HG03565 (cell line): ENCODE results near the gene KDM8.
"Not testable (repeated sequence)": the region's sequence is repeated elsewhere in the genome, so short reads cannot be mapped to it uniquely, and the experiment has no call there.

Experiments used
- ATAC-seq: cut with Tn5 transposase; IDR thresholded peaks from one replicate; pipeline ENCODE4 v1.9.1; 2021; ENCODE audit warnings: mild to moderate bottlenecking, moderate library complexity; ENCODE audit not compliant: unreplicated experiment

KDM8 gene

DNA sequence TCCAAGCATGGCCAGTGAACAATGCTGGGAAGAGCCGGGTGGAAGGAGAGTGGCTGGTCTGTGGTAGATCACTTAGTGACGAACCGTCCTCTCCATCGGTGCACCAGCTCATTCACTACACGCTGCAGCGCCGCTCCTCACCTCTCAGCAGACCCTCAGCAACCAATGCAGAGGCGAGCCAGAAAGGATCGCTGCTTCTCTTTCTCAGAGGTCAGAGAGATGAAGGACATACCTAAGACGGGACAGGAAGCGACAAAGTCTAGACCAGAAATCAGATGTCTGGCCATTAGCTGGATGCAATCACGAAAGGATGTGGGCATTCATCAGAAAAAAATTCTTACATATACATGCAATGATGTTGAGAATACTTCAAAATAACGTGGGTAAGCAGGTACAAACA is 38.3 kb downstream of the KDM8 start:
- no peak for ATAC-seq

DNA sequence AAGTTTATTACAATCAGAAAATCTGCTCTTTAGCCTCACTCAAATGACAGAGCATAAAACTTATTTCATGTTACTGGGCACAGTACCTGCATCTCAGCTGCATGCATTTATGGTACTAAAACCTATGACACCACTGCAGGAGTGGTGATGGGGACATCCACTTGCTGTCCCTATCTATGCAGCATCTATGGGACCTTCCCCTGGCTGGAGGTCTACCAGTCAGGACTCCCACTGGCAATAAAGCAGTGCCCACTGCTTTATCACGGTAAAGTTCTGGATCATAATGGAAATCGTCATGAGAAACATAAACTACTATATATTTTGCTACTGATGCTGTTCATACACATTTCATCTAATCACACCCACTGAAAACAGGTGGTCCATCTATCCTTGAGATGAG is 39.1 kb downstream of the KDM8 start:
- ATAC-seq, result no peak

- no peak for ATAC-seq
Observed at GRCh38 chr16:27242868-27243590, 39.7 kb downstream of the KDM8 start.

DNA sequence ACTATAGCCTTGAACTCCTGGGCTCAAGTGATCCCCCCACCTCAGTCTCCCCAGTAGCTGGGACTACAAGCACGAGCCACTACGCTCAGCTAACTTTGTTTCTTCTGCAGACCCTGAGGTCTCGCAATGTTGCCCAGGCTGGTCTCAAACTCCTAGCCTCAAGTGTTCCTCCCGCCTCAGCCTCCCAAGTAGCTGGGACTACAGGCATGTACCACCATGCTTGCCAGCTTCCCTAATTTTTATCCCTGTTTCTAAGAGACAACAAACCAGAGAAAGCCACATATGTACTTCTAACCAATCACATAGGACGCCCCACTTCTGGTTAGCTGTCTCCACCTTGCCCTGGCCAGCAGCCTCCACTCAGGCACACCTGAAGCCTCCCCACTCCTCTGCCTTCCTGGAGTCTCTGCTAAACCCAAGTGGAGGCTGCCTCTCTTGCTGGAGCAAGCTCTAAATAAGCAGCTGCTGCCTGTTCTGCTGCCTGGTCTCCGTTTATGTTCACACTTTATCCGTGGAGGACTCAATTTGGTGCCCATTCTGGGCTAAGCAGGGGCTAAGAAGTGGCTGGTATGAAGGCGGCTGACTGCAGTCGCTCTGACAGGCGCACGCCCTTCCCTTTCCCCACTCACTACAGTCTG is 40.5 kb downstream of the KDM8 start:
- no peak for ATAC-seq

DNA sequence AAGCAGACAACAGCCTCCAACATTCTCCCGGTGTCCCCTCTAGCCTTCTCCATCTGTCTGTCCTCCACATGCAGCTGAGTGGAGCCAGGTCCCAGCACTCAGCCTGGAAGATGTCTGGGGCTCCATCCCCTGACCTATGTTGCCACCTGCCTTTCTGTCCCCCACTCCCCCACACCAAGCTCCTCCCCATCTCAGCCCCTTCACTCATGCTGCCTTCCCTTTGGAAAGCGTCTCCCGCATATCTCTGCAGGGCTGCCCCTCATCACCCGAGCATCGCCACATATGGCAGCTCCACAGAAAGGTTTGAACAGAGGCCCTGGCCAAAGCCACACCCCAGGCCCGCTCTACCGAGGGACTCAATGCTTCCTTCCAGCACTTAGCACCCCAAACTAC is 41.0 kb downstream of the KDM8 start:
- no peak for ATAC-seq

GRCh38 chr16:27245276-27246172 is 42.2 kb downstream of the KDM8 start:
- ATAC-seq, result no peak

DNA sequence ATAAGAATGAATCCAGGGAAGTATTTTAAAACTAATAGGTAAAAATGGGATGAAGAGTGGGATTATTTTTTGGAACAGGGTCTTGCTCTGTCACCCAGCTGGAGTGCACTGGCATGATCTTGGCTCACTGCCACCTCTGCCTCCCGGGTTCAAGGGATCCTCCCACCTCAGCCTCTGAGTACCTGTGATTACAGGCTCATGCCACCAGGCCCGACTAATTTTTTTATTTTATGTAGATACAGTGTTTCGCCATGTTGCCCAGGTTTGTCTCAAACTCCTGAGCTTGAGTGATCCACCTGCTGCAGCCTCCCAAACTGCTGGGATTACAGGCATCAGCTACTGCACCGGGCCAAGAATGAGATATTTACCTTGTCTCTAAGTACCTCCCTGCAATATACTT is 43.1 kb downstream of the KDM8 start:
- ATAC-seq, result no peak

DNA sequence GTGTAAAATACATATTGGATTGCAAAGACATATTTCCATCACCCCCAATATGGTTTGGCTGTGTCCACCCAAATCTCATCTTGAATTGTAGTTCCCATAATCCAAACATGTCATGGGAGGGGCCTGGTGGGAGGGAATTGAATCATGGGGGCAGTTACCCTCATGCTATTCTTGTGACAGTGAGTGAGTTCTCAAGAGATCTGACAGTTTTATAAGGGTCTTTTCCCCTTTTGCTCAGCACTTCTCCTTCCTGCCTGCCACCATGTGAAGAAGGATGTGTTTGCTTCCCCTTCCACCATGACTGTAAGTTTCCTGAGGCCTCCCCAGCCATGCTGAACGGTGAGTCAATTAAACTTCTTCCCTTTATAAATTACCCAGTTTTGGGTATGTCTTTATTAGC is 43.8 kb downstream of the KDM8 start:
- ATAC-seq, result not testable (repeated sequence)

- ATAC-seq, result no peak
Observed at GRCh38 chr16:27248036-27248435, 44.7 kb downstream of the KDM8 start.

DNA sequence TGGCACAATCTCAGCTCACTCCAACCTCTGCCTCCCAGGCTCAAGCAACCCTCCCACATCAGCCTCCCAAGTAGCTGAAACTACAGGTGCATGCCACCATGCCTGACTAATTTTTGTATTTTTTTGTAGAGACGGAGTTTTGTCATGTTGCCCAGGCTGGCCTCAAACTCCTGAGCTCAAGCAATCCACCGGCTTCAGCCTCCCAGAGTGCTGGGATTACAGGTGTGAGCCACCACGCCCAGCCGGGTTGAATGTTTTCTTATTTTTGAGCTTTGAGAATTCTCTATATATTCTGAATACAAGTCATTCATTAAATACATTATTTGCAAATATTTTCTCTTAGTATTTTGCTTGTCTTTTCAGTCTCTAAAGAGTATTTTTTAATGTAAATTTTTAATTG is 45.6 kb downstream of the KDM8 start:
- ATAC-seq, result not testable (repeated sequence)

DNA sequence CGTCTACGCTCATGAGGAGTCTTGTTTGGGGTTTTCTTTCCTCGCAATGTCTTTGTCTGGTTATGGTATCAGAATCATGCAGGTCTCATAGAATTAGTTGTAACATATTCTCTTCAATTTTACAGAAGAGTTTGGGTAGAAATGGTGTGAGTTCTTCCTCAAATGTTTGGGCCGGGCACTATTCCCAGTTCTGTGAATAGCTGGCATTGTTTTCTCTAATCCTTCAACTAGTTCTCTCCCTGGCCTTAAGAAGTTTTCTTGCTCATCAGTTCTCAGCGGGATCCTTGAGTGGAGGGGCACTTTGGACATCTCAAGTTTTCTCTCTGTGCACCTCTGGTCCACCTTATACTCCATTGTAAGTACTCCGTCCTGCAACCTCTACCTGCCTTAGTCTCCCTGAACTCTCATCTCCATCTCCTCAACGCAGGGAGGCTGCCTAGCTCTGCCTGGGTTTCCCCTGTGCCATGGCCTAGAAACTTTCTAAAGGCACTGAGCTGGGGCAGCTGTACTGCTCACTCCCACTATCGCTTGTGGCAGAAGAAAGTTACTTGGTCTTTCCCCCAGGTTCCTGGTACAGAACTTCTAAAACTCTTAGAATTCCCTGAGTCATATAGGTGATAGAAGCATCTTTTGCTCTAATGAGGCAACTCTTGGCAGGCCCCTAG is 48.3 kb downstream of the KDM8 start:
- no peak for ATAC-seq

DNA sequence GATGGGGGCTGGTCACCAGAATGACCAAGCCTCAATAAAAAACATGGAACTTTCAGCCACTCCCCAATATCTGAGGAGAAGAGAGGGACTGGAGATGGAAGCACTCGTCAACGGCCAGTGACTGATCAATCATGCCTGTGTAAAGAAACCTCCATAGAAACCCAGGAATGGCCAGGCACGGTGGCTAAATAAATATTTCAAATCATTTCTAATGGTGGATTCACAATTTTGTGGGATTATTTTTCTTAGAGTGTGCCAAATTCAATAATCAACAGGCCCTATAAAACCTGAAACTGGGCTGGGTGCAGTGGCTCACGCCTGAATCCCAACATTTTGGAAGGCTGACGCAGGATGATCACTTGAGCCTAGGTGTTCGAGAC is 48.9 kb downstream of the KDM8 start:
- ATAC-seq, result no peak

DNA sequence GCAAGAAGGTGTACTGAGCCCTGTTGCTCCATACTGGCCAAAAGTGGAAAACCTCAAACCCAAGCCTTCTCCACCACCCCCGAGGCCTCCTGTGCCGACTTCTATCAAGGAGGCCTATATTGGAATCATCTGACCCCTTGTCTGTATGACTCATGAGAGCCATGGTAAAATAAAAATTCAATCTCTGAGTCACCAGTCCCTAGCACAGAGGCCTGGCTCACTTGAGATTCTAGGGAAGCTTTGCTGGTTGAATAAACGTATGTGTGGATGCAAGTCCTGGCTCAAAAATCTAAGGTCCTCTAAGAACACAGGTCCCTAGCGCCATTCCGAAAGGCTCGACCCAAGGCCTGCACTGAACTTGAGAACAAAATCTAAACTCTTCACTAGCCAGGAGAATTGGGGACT is 50.2 kb downstream of the KDM8 start:
- no peak for ATAC-seq

DNA sequence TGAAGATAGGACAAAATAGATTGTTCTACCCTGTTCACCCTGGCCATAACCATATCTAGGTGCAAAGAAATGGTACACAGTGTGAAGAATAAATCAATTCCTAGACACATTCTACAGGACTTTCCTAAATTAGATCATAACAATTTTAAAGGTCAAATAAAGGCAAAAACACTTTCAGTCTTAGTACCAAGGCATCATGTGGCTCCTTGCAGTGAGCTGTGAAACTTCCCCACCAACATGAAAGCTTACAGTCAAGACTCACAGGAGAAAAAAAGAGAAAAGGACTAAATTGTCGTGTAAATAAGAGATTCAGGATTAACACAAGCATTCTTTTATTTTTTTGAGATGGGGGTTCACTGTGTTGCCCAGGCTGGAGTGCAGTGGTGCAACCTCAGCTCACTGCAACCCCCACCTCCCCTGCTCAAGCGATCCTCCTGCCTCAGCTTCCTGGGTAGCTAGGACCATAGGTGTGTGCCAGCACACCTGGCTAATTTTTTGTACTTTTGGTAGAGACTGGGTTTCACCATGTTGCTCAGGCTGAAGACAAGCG is 51.0 kb downstream of the KDM8 start:
- peak; percentile 82 for ATAC-seq

DNA sequence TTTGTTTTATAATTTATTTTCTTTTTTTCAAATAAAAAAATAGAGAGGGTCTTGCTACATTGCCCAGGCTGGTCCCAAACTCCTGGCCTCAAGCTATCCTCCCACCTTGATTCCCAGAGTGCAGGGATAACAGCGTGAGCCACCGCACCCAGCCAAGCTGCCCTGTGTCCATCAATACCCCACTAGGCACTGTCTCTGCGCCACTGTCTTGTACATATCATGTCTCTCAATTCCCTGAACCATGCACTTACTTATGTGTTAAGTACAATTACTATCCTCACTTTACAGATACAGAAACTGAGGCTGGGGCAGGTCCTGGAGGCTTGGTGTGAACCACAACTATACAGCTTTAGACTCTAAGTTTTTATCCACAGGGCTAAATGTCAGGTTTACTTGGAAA is 53.5 kb downstream of the KDM8 start:
- no peak for ATAC-seq

GRCh38 chr16:27257271-27257670 is 53.9 kb downstream of the KDM8 start:
- ATAC-seq, result no peak

GRCh38 chr16:27258241-27258734 is 55.0 kb downstream of the KDM8 start:
- no peak for ATAC-seq

- ATAC-seq, result no peak
Observed at GRCh38 chr16:27259710-27260109, 56.4 kb downstream of the KDM8 start.

DNA sequence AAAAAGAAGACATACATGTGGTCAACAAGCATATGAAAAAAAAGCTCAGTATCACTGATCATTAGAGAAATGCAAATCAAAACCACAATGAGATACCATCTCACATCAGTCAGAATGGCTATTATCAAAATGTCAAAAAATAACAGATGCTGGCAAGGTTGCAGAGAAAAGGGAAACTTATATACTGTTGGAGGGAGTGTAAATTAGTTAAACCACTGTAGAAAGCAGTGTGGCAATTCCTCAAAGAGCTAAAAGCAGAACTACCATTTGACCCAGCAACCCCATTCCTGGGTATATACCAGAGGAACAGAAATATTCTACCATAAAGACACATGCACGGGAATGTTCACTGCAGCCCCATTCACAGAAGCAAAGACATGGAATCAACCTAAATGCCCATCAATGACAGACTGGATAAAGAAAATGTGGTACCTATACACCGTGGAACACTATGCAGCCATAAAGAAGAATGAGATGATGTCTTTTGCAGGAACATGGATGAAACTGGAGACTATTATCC is 59.6 kb downstream of the KDM8 start:
- not testable (repeated sequence) for ATAC-seq

DNA sequence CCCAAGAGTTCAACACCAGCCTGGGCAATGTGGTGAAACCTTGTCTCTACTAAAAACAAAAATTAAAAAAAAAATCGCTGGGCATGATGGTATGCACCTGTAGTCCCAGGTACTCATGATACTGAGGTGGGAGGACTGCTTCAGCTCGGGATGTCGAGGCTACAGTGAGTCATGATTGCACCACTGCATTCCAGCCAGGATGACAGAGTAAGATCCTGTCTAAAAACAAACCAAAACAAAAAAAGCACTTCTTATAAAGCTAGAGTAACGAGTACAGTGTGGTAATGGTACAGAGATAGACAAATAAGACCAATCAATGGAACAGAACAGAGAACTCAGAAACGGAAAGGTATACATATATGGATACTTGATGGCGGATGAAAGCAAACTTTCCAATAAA is 60.8 kb downstream of the KDM8 start:
- no peak for ATAC-seq

DNA sequence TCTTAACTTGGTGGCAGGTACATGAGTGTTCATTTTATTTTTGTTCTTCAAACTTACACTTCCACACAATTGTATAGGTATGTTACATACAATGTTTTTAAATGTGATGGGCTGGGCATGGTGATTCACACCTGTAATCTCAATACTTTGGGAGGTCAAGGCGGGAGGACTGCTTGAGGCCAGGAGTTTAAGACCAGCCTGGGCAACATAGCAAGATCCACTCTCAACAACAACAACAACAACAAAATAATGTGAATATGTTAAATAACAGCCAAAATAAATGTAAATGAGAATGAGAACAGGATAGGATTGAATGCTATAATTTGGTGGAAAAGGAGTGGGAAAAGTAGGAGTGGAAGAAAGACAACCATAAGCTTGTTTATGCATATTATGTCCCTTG is 62.7 kb downstream of the KDM8 start:
- no peak for ATAC-seq
